Measurements from ENCODE around the gene TRIO.

Gene TRIO

DNA sequence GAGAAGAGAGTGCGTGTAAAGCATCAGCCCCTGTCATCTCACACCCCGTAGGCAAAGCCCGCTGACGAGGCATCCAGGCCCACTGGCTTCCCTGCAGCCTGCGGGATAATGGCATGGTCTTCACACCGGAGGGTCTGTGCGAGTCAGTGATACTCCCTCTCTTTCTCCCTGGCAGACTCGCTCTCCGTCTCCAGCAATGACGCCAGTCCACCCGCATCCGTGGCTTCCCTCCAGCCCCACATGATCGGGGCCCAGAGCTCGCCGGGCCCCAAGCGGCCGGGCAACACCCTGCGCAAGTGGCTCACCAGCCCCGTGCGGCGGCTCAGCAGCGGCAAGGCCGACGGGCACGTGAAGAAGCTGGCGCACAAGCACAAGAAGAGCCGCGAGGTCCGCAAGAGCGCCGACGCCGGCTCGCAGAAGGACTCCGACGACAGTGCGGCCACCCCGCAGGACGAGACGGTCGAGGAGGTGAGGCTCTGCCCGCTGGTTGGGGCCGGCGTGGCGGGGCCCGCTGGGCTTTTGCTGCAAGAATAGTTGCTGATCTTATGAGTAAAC is 317.8 kb downstream of the TRIO start:
- no peak for DNase-seq (ENCODE audit: low spot score)

GRCh38 chr5:14462681-14463080 is 319.5 kb downstream of the TRIO start:
- no peak for DNase-seq (ENCODE audit: low spot score)

GRCh38 chr5:14463629-14464028 is 320.5 kb downstream of the TRIO start:
- no peak for DNase-seq (ENCODE audit: low spot score)

DNA sequence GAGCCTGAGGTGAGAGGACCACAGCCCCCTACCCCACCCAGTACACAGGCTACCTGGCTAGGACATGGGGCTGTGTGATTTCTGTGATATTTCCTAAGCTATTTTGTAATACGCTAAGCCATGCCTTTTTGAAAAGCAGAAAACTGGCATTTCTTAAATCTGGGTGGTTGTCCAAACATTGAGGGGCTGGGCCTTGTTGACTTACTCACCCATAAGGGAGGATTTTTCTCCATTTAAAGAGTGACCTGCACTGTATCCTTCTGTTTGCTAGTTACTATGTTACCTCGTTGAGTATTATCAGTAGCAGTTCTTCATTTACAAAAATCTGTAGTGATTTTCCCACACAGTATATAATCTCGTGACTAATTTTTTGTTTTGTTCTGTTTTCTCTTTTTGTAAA is 321.0 kb downstream of the TRIO start:
- no peak for DNase-seq (ENCODE audit: low spot score)

DNA sequence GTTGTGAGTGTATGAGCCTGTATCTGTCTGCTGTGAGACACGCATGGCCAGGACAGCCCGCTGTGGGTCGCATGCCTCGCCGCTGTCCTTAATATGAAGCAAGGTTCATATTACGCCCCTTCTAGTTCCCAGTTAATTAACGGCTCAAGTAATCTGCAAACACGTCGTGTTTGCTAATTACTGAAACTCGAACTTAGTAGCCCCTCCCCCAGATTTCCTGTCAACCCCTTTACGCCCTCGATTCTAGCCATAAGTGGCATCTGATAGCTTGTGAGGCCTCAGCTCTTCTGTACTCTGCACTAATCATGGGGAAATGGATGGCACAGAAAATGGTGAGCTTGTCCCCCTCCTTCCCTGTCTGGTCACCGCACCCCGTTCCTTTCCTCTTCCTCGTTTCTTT is 321.5 kb downstream of the TRIO start:
- DNase-seq (ENCODE audit: low spot score) = no peak

- DNase-seq (ENCODE audit: low spot score) = no peak
Measured at GRCh38 chr5:14465116-14465515, 322.0 kb downstream of the TRIO start.

- no peak for DNase-seq (ENCODE audit: low spot score)
Measured at GRCh38 chr5:14465776-14466175, 322.6 kb downstream of the TRIO start.

GRCh38 chr5:14467251-14467650 is 324.1 kb downstream of the TRIO start:
- DNase-seq (ENCODE audit: low spot score) = no peak

GRCh38 chr5:14467886-14468285 is 324.7 kb downstream of the TRIO start:
- no peak for DNase-seq (ENCODE audit: low spot score)

DNA sequence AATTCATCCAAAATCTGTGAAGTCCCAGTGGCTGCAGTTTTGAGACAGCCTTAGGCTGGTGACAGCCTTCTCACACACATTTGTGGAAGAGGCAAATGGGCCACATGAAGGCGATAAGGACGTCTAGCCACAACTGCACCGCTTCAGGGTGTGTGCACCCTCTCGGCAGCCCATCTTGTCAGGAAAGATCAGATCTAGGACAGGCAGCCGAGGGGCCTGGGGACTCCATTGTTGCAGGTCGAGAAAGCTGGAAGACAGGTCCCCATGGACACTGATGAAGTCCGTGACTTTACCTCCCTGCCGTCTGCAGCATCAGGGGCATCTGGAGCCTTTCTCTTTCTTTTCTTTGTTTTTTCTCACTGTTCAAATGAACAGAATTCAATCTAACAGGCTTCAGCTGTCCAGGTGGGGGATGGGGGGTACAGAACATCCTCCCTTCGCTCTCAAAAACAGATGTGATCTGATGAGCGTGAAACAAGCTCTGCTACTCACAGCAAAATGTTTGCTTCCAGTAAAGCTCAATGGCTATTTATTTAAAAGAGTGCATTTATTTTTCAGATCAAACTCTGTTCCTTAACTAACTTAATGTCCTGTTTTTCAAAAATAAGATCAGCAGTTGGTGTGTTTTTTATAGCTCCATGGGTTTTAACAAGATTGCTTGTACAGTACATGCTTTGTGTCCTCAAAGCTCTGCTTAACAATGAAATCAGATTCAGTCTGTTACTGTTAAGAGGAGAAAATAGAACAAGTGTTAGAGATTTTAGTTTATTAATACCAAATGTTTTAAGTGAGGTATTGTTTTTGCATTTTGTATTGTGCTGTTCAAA is 326.6 kb downstream of the TRIO start:
- no peak for DNase-seq (ENCODE audit: low spot score)

GRCh38 chr5:14471507-14471906 is 328.4 kb downstream of the TRIO start:
- no peak for DNase-seq (ENCODE audit: low spot score)

GRCh38 chr5:14472986-14473567 is 329.9 kb downstream of the TRIO start:
- no peak for DNase-seq (ENCODE audit: low spot score)

DNA sequence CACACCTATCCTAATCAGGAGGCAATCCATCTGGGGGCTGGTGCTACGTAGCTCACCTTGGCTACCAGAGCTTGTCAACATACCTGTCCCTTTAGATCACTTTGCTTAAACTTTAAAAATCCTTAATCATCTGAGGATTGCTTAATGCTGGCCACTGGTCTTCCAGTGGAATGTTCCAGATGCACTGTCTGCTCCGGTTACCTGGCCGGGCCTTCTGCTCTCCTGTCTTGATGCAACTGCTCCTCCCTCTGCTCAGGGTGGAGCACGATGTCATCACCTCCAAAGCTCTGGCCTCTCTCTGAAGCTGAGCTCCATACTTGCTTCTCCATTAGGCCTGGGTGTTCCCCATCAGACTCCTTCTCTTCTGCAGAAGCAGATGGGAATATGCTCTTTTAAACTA is 331.9 kb downstream of the TRIO start:
- no peak for DNase-seq (ENCODE audit: low spot score)

GRCh38 chr5:14476786-14477435 is 333.8 kb downstream of the TRIO start:
- no peak for DNase-seq (ENCODE audit: low spot score)

DNA sequence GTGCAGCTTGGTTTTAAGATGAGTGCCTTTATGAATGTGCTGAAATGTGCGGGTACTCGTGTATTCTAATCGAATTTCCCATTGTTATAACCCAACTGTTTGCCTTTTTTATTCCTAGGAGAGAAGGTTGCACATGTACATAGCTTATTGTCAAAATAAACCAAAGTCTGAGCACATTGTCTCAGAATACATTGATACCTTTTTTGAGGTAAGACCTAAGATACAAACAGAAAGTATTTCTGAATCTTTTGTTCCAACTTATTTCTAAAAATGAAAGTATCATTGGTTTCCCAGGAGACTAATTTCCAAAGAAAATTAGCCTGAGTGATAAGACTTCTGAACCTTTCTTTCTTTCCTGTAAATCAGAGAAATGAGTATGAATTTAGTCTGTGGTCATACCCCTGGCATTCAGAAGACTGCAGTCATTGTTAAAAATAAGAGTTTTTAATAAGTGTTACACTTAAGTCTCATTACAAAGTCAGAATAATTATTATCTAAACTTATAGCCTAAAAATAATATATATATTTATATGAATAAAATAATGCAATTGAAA is 336.1 kb downstream of the TRIO start:
- no peak for DNase-seq (ENCODE audit: low spot score)

- DNase-seq (ENCODE audit: low spot score) = no peak
Measured at GRCh38 chr5:14481349-14481748, 338.2 kb downstream of the TRIO start.

DNA sequence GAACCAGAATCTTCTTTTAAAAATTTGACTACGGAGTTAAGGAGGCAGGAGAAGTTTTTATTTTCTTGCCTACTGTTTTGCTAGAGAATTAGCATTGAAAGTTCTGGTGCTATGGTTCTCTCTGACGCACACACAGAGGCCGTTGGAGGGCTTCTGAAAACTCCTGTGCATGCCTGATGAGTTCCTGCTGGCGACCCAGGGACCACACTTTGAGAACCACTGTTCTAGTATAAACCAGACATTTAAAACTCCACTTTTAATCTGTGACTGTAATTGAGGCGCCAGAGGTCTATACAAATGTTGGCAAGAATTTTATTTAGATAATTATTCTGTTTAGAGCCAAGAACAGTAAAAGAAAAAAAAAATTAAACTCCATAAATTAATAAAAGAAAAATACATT is 338.9 kb downstream of the TRIO start:
- DNase-seq (ENCODE audit: low spot score) = no peak

DNA sequence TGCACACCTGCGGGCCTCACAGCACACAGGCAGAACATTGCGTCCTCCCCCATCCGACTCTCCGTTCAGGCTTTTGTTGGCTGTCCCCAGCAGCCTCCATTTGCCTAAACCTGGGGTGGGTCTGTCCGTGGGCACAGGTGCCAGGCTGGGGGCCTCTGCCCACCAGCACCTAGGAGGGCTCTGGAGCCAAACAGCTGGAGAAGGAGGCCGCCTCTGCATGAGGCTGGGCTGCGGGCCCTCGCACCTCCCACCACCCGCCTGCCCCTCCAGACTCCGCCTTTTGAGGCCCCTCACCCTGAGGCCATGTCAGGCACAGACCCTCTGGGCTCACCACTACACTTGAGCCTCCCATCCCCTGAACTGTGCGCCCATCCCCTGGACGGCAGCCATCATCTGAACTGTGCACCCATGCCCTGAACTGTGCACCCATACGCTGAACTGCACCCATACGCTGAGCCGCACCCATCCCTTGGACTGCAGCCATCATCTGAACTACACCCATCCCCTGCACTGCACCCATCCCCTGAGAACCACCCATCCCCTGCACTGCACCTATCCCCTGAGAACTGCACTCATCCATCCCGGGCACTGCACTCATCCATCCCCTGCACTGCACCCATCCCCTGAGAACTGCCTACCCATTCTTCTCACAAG is 340.5 kb downstream of the TRIO start:
- no peak for DNase-seq (ENCODE audit: low spot score)

- no peak for DNase-seq (ENCODE audit: low spot score)
Measured at GRCh38 chr5:14486486-14486885, 343.3 kb downstream of the TRIO start.

GRCh38 chr5:14486996-14487896 is 344.1 kb downstream of the TRIO start:
- DNase-seq (ENCODE audit: low spot score) = no peak

GRCh38 chr5:14487897-14488570 is 344.9 kb downstream of the TRIO start:
- no peak for DNase-seq (ENCODE audit: low spot score)

Measured in ecto neural progenitor cell (in vitro differentiated cells).